Airway epithelial cell (primary cell): ENCODE results near the gene TCEAL7. TPM values are rescaled to one million over a fixed set of nuclear protein-coding genes. Genes with fewer than 3 reads are reported as not detected.

Source experiments
- total RNA-seq: library from RNA; depleted of rRNA; stranded (reverse); fragments of >200 nt; gene quantifications from 2 replicates; pipeline ENCODE4 v1.2.3, GENCODE V29; 2015

The TCEAL7 gene
- 3.6 TPM in 1 of 2 replicates, not detected in the other for total RNA-seq

GRCh38 chrX:103329991-103330390 is at the start of gene TCEAL7:
TSS of gene TCEAL7 (plus strand) at chrX:103330239. CDS start at chrX:103331404, 1,165 bp downstream.

GRCh38 chrX:103310555-103311398 is 19.3 kb upstream of the TCEAL7 start, which contains the start of gene BEX2:
TSS of gene BEX2 (minus strand) at chrX:103310990. CDS start at chrX:103309976, 1,014 bp downstream.

GRCh38 chrX:103356130-103356798 is 26.2 kb downstream of the TCEAL7 start, which contains the start of gene TCEAL9:
TSS of gene TCEAL9 (plus strand) at chrX:103356506. CDS start at chrX:103357685, 1,179 bp downstream.

GRCh38 chrX:103376118-103376978 is 46.3 kb downstream of the TCEAL7 start, which contains the start of gene BEX3:
TSS of gene BEX3 (plus strand) at chrX:103376538. CDS start at chrX:103377522, 984 bp downstream.

Other genes starting within 250 kb of the TCEAL7 start
- not detected in 2 replicates for gene NXF3, start 237.1 kb upstream of the TCEAL7 start, total RNA-seq
- 18.3 and 20.9 TPM in 2 replicates for gene BEX4, start 115.1 kb upstream of the TCEAL7 start, total RNA-seq
- gene TCEAL8, start 75.1 kb upstream of the TCEAL7 start, total RNA-seq: 75.7 and 83.1 TPM in 2 replicates
- gene TCEAL5, start 53.5 kb upstream of the TCEAL7 start, total RNA-seq: not detected in 2 replicates
- 3.6 and 4.0 TPM in 2 replicates for gene BEX2, start 19.2 kb upstream of the TCEAL7 start, total RNA-seq
- gene TCEAL9, start 26.3 kb downstream of the TCEAL7 start, total RNA-seq: 79.0 and 99.5 TPM in 2 replicates
- 198 and 228 TPM in 2 replicates for gene BEX3, start 46.3 kb downstream of the TCEAL7 start, total RNA-seq
- 0.14 TPM in 1 of 2 replicates, not detected in the other for gene RAB40A, start 189.2 kb downstream of the TCEAL7 start, total RNA-seq